ENCODE data around the gene KLHDC7A.

The KLHDC7A gene

DNA sequence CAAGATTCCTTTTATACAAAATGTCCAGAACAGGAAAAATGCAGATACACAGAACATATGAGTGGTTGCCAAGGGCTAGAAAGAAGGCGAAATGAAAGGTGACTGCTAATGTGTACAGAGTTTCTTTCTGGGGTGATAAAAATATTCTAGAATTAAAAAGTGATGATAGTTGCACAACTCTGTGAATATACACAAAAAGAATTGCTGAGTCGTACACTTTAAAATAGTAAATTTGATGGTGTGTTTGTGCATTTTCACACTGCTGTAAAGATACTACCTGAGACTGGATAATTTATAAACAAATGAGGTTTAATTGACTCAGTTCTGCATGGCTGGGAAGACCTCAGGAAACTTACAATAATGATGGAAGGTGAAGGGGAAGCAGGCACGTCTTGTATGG, 23.9 kb downstream of the KLHDC7A start:
- in situ Hi-C loops (cut with MboI; ENCODE audit: low pct_unique_long_range_greater_than_20kb, low sequenced_read_pairs, unreplicated experiment) = no loop called here
- TF ChIP-seq, protein P1, sequence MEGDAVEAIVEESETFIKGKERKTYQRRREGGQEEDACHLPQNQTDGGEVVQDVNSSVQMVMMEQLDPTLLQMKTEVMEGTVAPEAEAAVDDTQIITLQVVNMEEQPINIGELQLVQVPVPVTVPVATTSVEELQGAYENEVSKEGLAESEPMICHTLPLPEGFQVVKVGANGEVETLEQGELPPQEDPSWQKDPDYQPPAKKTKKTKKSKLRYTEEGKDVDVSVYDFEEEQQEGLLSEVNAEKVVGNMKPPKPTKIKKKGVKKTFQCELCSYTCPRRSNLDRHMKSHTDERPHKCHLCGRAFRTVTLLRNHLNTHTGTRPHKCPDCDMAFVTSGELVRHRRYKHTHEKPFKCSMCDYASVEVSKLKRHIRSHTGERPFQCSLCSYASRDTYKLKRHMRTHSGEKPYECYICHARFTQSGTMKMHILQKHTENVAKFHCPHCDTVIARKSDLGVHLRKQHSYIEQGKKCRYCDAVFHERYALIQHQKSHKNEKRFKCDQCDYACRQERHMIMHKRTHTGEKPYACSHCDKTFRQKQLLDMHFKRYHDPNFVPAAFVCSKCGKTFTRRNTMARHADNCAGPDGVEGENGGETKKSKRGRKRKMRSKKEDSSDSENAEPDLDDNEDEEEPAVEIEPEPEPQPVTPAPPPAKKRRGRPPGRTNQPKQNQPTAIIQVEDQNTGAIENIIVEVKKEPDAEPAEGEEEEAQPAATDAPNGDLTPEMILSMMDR (IDR thresholded peaks at IDR 0.05; ENCODE audit: extremely low read depth, insufficient read depth, missing control alignments) = no peak
- no peak for DNase-seq (ENCODE audit: low spot score)

DNA sequence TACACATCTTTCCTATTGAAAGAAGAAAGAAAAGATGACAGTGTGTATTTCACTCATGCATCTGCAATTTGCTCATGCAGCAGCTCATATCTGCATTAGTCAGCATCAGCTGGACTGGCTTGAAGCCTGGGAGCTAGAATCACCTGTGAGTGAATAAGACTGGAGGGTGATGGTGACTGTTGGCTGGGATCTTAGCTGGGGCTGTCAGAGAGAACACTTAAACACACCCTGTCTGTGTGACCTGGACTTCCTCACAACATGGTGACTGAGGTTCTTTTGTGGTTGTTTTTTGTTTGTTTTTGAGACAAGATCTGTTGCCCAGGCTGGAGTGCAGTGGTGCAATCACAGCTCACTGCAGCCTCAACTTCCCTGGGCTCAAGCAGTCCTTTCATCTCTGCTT, 24.9 kb downstream of the KLHDC7A start:
- TF ChIP-seq, protein P1 (IDR thresholded peaks at IDR 0.05; ENCODE audit: extremely low read depth, insufficient read depth, missing control alignments) = no peak
- no peak for DNase-seq (ENCODE audit: low spot score)
- in situ Hi-C loops (cut with MboI; ENCODE audit: low pct_unique_long_range_greater_than_20kb, low sequenced_read_pairs, unreplicated experiment) = no loop called here

DNA sequence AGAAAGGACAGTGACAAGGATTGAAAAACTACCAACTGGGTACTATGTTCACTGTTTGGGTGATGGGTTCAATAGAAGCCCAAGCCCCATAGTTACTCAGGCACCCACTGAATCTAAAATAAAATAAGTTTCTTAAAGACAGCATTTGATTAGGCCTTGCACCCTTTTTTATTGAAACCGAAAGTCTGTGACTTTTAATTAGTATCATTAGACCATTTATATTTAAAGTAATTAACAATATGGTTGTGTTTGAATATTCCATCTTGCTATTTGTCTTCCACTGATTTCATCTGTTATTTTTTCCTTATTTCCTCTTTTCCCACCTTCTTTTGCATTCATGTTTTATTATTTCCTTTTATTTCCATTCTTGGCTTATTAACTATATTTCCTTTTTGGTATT, 27.4 kb downstream of the KLHDC7A start:
- in situ Hi-C loops (cut with MboI; ENCODE audit: low pct_unique_long_range_greater_than_20kb, low sequenced_read_pairs, unreplicated experiment) = no loop called here
- DNase-seq (ENCODE audit: low spot score) = no peak
- TF ChIP-seq, protein P1 (IDR thresholded peaks at IDR 0.05; ENCODE audit: extremely low read depth, insufficient read depth, missing control alignments) = no peak

DNA sequence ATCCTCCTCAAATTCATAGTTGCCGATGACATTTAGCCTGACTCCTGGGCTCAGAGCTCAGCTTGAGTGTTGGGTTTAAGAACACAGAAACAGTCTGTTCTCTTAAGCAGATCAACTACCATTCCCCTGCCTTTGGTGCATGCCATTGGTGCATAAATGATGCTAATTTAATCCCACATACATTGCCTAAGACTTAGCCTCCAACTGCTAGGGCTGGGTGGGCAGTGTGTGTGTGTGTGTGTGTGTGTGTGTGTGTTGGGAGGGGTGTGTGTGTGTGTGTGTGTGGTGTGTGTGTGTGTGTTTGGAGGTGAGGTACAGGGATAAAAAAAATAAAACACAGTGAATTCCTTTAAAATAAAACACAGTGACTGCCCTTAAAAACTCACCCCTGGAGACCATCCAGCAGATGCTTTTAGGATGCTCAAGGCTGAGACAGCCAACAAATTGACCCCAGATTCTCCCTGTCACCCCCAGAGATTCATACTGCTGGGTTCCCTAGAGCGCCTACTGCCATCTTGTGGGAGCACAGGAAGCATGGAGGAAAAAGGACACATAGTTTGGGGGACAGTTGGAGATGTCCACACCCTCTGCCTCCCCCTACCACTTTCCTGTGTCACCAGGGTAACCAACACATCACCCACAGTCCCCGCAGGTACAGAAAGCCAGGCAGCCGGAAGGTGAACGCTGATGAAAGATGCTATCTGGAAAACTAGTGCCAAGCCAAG, 30.6 kb downstream of the KLHDC7A start:
- TF ChIP-seq, protein P1 (IDR thresholded peaks at IDR 0.05; ENCODE audit: extremely low read depth, insufficient read depth, missing control alignments) = no peak
- in situ Hi-C loops (cut with MboI; ENCODE audit: low pct_unique_long_range_greater_than_20kb, low sequenced_read_pairs, unreplicated experiment) = no loop called here
- DNase-seq (ENCODE audit: low spot score) = no peak

DNA sequence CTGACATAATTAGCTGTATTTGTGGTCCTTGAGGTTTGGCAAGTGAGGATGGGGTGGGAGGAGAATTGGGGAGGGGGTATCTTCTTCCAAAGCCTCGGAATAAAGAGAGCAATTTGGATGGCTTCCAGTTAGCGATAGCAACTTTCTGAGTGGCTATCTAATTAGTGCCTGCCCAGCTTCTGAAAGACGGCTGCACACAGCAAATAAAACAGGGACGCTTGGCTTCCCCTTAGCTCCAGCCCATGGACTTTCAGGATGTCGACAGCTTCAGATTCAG, 31.1 kb downstream of the KLHDC7A start:
- TF ChIP-seq, protein P1 (IDR thresholded peaks at IDR 0.05; ENCODE audit: extremely low read depth, insufficient read depth, missing control alignments) = no peak

DNA sequence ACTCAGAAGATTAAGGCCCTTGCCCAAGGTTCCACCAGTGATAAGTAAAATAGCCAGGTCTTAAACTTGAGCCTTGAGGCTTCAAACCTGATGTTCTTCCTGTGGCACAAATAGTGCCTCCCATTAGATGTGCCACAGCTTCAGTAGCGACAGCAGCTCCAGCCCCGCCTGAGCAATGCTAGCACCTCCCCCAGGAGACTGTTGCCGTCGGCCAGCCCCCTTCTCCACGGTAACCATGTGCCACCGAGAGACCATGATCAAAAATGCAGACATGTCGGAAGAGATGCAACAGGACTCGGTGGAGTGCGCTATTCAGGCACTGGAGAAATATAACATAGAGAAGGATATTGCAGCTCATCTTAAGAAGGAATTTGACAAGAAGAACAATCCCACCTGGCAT, 32.2 kb downstream of the KLHDC7A start:
- TF ChIP-seq, protein P1 (IDR thresholded peaks at IDR 0.05; ENCODE audit: extremely low read depth, insufficient read depth, missing control alignments) = no peak
- in situ Hi-C loops (cut with MboI; ENCODE audit: low pct_unique_long_range_greater_than_20kb, low sequenced_read_pairs, unreplicated experiment) = no loop called here
- DNase-seq (ENCODE audit: low spot score) = no peak

More for the DNA sequence above, 31.1 kb downstream of the KLHDC7A start:
- in situ Hi-C loops (cut with MboI; ENCODE audit: low pct_unique_long_range_greater_than_20kb, low sequenced_read_pairs, unreplicated experiment) = no loop called here
- DNase-seq (ENCODE audit: low spot score) = no peak

All from GM13977 (cell line).